OCI-LY7 (cell line): ENCODE measurements around the gene MUSK.

Experiments
- CTCF ChIP-seq: fragments of 200-600 bp; sonication (generic); conservative IDR thresholded peaks from 2 replicates; pipeline ENCODE4 v1.5.1; 2014; ENCODE audit warnings: mild to moderate bottlenecking, antibody characterized with exemption, low read length, moderate library complexity, mixed read lengths
- EZH2phosphoT487 ChIP-seq: fragments of 200-600 bp; sonication (generic); IDR thresholded peaks from 2 replicates; pipeline ENCODE4 v1.6.1; 2018; ENCODE audit warnings: low read depth, borderline replicate concordance, mild to moderate bottlenecking, mixed run types, antibody characterized with exemption, low read length, moderate library complexity, mixed read lengths

DNA sequence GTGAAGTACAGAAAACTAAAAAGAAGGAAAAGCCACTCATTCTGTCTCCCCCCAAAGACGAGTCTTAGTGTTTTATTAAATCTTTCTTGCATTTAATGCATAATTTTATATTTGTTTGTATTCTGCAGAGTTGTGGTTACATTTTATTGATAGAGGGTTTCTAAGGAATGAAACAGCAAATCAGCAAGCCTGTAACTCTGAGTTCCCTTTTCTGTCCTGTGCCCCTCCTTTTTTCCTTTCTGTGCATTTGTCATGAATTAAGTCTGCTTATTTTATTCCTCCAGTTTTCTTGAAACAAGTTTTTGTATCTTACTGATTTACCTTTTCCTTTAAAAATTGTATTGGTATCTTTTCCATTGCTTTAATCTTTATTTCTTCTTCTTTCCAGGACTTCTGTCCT is 132.8 kb downstream of the MUSK start:
- TF ChIP-seq CTCF (no peak), EZH2phosphoT487 (no peak)
